Measurements from ENCODE around the gene HSD3B7.

Gene HSD3B7

DNA sequence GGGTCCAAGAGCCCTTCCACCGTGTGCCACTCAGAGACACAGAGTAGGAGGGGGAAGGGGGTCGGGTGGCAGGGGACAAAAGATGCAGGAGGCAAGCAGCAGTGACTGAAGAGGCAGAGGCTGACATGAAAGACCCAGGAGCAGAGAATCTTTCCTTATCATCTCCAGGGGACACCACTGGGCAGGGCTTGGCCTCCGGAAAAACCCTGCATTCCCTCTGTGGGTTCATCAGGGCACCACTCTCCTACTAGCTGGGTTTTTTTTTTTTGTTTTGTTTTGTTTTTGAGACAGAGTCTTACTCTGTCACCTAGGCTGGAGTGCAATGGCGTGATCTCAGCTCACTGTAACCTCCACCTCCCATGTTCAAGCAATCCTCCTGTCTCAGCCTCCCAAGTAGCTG is 46.3 kb downstream of the HSD3B7 start:
- no peaks in the 10 kb centered on the region for H3K9me3 ChIP-seq (ENCODE audit: control insufficient read depth in 2 of 2, low read length in 2 of 2)
- no peak overlapping the region for H3K4me3 ChIP-seq (ENCODE audit: low read length in 2 of 2)
- no peak overlapping the region for H3K27ac ChIP-seq (ENCODE audit: low read length)
- peaks cover 4 to 5% of the 10 kb centered on the region in 2 donors for H3K36me3 ChIP-seq (ENCODE audit: control insufficient read depth in 2 of 2, insufficient read depth in 2 of 2, low read length in 2 of 2)
- H3K4me1 ChIP-seq (ENCODE audit: control insufficient read depth, insufficient read depth, low read length), result peaks cover 15% of the 10 kb centered on the region
- H3K27me3 ChIP-seq (ENCODE audit: control insufficient read depth in 1 of 2, insufficient read depth in 2 of 2, low read length in 2 of 2), result no peaks in the 10 kb centered on the region
- no peak overlapping the region for H3K9ac ChIP-seq (ENCODE audit: low read length in 2 of 2)

DNA sequence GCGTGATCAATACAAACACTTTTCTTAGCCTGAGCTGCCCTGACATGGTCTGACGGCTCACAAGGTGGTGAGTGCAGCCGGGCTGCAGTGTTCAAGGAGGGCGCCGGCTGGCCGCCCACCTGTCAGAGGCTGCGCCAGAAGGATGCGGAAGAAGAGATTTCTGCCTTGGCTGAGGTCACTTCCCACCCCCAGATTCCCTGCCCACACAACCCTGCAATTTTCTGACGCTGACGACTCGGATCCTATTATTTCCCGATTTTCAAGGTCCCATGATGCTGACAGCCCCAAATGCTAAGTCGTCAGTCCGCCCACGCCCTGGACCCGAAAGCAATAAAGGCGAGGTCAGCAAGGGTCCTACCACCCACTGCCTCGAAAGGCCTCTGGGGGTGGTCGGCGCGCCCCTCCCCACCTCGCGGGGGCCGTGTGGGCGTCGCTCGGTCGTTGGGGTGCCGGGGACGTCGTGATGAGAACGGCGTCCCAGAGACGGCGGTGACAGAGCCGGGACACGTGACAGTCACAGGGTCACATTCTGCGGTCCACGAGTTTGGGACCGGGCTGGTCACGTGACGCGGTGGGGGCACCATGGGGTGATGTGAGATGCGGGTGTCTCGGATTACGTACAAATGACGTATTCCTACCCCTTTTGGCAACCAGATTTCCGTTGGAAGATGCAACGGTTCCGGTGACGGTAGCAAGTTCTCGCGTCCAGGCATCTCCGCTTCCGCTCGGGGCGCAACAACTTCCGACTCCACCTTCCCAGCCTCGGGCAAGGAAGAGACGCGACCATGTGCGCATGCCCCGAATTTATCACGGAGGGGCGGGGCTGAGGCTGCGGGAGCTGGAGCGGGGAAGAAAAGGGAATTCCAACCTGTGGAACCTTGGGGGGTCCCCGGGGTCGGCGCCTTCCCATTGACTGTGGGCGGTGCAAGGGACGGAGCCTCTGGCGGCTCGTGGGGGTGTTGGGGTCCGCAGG is 48.0 kb downstream of the HSD3B7 start, which contains the start of gene STX4:
Gene STX4, plus strand, starts transcription at position 823 of the 973 bp plus-strand sequence. CDS start 248 bp downstream, outside the sequence.
- H3K9ac ChIP-seq (ENCODE audit: low read length in 2 of 2), result peak within 1 kb of the TSS; percentile 86 to 95

GRCh38 chr16:31033709-31034492 is 48.9 kb downstream of the HSD3B7 start:
- Histone ChIP-seq H3K27me3 (ENCODE audit: control insufficient read depth in 1 of 2, insufficient read depth in 2 of 2, low read length in 2 of 2) (no peaks in the 10 kb centered on the region), H3K36me3 (ENCODE audit: control insufficient read depth in 2 of 2, insufficient read depth in 2 of 2, low read length in 2 of 2) (peaks cover 15 to 19% of the 10 kb centered on the region in 2 donors), H3K9ac (ENCODE audit: low read length in 2 of 2) (peak overlapping the region; percentile 86 to 95)

More for the DNA sequence above, 48.0 kb downstream of the HSD3B7 start, which contains the start of gene STX4:
- Histone ChIP-seq H3K27ac (ENCODE audit: low read length) (peak within 1 kb of the TSS; percentile 91), H3K36me3 (ENCODE audit: control insufficient read depth in 2 of 2, insufficient read depth in 2 of 2, low read length in 2 of 2) (peaks cover 8 to 11% of the 10 kb centered on the region in 2 donors), H3K4me3 (ENCODE audit: low read length in 2 of 2) (peak within 1 kb of the TSS; percentile 98 to 100), H3K9me3 (ENCODE audit: control insufficient read depth in 2 of 2, low read length in 2 of 2) (no peaks in the 10 kb centered on the region), H3K27me3 (ENCODE audit: control insufficient read depth in 1 of 2, insufficient read depth in 2 of 2, low read length in 2 of 2) (no peaks in the 10 kb centered on the region), H3K4me1 (ENCODE audit: control insufficient read depth, insufficient read depth, low read length) (peaks cover 15% of the 10 kb centered on the region)

DNA sequence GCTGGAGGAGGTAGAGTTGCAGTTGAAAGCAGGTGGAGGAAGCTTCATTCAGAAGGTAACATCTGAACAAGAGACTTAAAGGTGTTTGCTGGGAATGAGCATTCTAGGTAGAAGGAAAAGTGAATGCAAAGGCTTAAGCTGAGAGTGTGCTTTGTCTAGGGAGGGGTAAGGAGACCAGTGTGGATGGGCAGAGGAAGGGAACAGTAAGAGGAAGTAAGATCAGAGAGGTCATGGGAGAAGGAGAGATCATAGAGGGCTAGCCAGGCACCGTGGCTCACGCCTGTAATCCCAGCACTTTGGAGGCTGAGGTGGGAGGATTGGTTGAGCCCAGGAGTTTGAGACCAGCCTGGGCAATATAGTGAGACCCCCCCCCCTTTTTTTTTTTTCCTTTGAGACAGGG is 51.7 kb downstream of the HSD3B7 start:
- H3K4me1 ChIP-seq (ENCODE audit: control insufficient read depth, insufficient read depth, low read length), result peaks cover 15% of the 10 kb centered on the region
- no peak overlapping the region for H3K27ac ChIP-seq (ENCODE audit: low read length)
- H3K9me3 ChIP-seq (ENCODE audit: control insufficient read depth in 2 of 2, low read length in 2 of 2), result no peaks in the 10 kb centered on the region
- H3K9ac ChIP-seq (ENCODE audit: low read length in 2 of 2), result no peak overlapping the region
- no peaks in the 10 kb centered on the region for H3K27me3 ChIP-seq (ENCODE audit: control insufficient read depth in 1 of 2, insufficient read depth in 2 of 2, low read length in 2 of 2)
- no peak overlapping the region for H3K4me3 ChIP-seq (ENCODE audit: low read length in 2 of 2)
- peaks cover 24 to 34% of the 10 kb centered on the region in 2 donors for H3K36me3 ChIP-seq (ENCODE audit: control insufficient read depth in 2 of 2, insufficient read depth in 2 of 2, low read length in 2 of 2)

More at GRCh38 chr16:31033709-31034492, 48.9 kb downstream of the HSD3B7 start:
- Histone ChIP-seq H3K27ac (ENCODE audit: low read length) (peak overlapping the region; percentile 91), H3K9me3 (ENCODE audit: control insufficient read depth in 2 of 2, low read length in 2 of 2) (no peaks in the 10 kb centered on the region), H3K4me3 (ENCODE audit: low read length in 2 of 2) (peak overlapping the region; percentile 98 to 100), H3K4me1 (ENCODE audit: control insufficient read depth, insufficient read depth, low read length) (peaks cover 15% of the 10 kb centered on the region)

Data from stomach smooth muscle (tissue), 2 donors.